ENCODE results near the gene FNDC3B.

DNA sequence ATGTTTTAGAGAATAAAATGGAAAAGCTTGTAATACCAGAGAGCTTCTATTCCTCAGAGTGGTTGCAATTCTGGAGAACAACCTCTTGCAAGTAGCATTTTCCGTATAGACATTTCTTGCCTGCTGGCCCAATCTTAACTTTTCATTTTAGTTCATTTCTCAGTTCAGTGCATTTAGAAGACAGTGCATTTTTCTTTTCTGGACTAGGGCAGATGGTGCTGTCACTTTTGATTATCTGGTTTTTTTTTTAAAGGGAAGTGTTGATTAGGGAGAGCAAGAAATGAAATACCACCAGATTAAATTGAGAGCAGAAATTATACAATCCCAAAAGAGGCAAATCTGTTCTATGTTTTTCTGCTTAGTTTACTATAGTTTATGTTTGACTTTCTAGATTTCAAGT is 236.2 kb downstream of the FNDC3B start:
- no peak for TF ChIP-seq ZNF549 (tag by site-specific recombination; IDR thresholded peaks at IDR 0.05)
- TF ChIP-seq, protein P1, sequence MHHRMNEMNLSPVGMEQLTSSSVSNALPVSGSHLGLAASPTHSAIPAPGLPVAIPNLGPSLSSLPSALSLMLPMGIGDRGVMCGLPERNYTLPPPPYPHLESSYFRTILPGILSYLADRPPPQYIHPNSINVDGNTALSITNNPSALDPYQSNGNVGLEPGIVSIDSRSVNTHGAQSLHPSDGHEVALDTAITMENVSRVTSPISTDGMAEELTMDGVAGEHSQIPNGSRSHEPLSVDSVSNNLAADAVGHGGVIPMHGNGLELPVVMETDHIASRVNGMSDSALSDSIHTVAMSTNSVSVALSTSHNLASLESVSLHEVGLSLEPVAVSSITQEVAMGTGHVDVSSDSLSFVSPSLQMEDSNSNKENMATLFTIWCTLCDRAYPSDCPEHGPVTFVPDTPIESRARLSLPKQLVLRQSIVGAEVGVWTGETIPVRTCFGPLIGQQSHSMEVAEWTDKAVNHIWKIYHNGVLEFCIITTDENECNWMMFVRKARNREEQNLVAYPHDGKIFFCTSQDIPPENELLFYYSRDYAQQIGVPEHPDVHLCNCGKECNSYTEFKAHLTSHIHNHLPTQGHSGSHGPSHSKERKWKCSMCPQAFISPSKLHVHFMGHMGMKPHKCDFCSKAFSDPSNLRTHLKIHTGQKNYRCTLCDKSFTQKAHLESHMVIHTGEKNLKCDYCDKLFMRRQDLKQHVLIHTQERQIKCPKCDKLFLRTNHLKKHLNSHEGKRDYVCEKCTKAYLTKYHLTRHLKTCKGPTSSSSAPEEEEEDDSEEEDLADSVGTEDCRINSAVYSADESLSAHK (tag by site-specific recombination; IDR thresholded peaks at IDR 0.05) = no peak
- TF ChIP-seq REST (tag by site-specific recombination; IDR thresholded peaks at IDR 0.05) = no peak
- TF ChIP-seq CTCF (tag by site-specific recombination; IDR thresholded peaks at IDR 0.05) = no peak
- TF ChIP-seq ZNF530 (tag by site-specific recombination; IDR thresholded peaks at IDR 0.05; ENCODE audit: low read depth) = no peak
- no peak for TF ChIP-seq ZFP37 (tag by site-specific recombination; IDR thresholded peaks at IDR 0.05)
- TF ChIP-seq ZNF791 (tag by site-specific recombination; IDR thresholded peaks at IDR 0.05) = no peak
- no peak for TF ChIP-seq ZBTB17 (tag by site-specific recombination; IDR thresholded peaks at IDR 0.05)
- TF ChIP-seq ZBTB10 (tag by site-specific recombination; IDR thresholded peaks at IDR 0.05) = no peak
- no peak for TF ChIP-seq ZBTB26 (tag by site-specific recombination; optimal IDR thresholded peaks at IDR 0.05)
